T-helper 17 cell (primary cell): ENCODE measurements around the gene PGM1. TPM values are rescaled to one million over a fixed set of nuclear protein-coding genes. Genes with fewer than 3 reads are reported as not detected.

ENCODE experiments used
- total RNA-seq, 4 donors: library from RNA in 2 of 4; stranded (reverse) in 2 of 4; gene quantifications; one replicate each; pipeline ENCODE4 v1.2.3 and lab custom pipeline; 2022 to 2026

PGM1 gene
- total RNA-seq, 2 donors from 2014 or later = 11.7 to 14.2 TPM

Other genes starting within 250 kb of the PGM1 start
- gene ALG6, start 225.8 kb upstream of the PGM1 start, total RNA-seq = 10 to 100 TPM; 15.0 to 18.9 TPM
- 10 to 100 TPM; 13.3 to 20.3 TPM for gene ITGB3BP, start 70.2 kb upstream of the PGM1 start, total RNA-seq
- gene EFCAB7, start 69.9 kb upstream of the PGM1 start, total RNA-seq = 1 to 10 TPM; 5.1 to 9.4 TPM
- not detected for gene ROR1, start 180.6 kb downstream of the PGM1 start, total RNA-seq